UCSD-AML1 (cell line): ENCODE results near the gene COX20.

Experiments
- DNase-seq: peaks from one replicate; lab custom pipeline; 2025; ENCODE audit not compliant: unreplicated experiment; lab: John Stamatoyannopoulos, UW

The COX20 gene

DNA sequence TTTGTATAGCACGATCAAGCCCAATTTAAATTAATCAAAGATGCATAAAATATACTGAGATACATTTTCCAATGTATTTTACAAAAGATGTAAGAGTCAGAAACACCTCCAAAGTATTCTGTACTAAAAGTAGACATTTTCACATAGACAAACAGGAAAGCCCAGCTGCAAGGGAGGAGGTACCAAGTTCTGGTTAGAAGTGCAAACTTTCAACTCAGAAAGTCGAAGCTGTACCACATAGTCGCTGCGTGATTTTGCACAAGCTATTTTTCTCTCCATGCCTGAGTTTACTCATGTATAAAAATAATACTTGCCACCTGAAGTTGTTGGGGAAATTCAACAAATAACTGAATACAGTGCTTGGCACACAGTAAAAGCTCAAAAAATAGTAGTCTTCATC, 34.5 kb downstream of the COX20 start:
- DNase-seq, result no peak

DNA sequence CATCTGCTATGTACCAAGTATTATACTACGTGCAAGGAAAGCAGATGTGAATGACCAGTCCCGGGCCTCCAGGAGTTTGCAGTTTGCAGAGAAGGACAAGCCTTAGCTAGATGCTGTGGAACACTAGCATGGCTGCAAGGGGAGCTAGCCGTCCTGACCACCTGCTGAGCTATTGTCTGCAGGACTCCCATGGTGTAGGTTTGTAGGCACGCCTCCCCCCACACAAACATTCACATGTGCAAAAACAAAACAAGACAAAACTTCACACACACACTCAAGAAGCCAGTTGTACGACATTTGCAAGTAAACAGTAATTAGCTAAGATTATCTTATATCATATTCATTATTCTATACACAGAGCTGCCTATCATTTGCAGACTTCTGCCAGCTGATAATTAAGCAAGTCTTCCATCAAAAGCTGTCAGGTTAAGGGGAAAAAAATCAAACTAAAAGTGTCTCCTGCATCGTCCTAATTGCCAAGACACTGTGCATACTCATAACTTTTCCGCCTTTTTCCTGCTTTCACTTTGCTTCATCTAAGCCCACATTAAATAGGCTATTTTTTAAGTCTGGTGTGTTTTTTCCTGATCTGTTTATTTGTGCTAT, 39.6 kb downstream of the COX20 start:
- DNase-seq, result no peak

DNA sequence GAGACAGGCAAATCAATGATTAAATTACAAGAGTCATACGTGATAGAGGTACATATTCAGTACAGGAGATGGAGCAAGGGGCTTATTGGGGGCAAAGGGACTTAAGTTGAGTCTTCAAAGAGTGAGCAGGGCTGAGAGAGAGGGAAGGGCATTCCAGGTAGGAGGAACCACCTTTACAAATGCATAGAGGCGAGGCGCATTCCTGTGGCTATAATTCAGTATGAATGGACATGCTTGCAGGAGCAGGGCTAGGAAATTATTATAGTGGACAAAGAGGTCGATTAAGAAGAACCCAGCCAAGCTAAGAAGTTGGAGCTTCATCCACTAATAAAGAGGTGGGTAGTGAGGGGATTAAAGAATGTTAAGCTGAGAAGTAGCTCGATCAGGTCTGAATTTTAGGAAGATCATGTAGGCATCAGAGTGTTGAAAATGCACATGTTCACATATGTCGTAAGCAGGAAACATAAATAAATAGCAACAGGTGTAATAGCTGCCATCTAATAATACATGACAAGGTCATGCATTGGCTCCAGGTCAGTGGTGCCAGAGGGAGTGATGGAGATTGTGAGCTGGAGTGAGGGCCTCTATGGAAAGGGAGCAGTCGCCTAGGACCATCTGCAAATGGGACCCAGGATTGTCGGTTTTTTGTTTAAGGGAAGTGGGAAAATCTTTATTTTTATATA, 40.9 kb downstream of the COX20 start:
- no peak for DNase-seq

DNA sequence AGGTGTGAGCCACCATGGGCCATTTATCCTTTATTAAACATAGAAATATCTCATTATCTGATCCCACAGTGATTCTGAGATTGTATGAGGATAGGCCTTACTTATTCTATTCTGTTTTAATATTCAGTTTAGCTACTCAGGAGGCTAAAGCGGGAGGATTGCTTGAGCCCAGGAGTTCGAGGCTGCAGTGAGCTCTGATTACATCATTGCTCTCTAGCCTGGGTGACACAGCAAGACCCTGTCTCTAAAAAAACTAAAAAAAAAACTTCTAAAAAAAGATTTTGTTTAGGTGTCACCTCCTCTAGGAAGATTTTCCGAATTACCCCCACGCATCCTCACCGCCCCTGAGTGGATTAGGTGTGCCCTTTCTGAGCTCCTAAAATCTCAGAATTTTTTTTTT, 43.2 kb downstream of the COX20 start:
- no peak for DNase-seq

DNA sequence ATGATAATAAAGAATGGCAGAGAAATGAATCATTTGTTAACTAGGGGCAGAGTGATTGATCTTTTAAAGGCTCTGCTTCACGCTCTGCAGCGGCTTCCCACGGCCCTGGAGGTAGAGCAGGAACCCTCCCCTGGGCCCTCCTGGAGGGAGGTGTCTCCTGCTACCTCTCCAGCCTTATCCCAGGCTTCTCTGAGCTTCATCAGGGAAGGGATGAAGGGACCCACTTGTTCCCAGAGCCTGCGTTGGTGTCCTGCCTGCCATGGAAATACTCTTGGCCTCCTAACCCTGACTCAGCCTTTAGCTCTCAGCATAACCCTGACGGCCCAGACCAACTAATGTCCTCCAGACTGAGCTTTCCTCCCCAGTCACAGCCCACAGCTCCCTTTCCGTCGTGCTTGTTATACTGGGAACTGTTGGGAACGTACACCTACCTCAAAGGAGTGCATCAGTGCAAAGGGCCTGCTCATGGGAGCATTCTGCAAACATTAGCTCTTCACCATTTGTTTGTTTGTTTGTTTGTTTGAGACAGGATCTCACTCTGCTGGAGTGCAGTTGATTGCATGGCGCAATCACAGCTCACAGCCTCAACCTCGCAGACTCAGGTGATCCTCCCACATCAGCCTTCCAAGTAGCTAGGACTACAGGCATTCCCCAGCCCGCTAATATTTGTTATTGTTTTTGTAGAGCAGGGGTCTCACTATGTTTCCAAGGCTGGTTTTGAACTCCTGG, 46.3 kb downstream of the COX20 start:
- no peak for DNase-seq

DNA sequence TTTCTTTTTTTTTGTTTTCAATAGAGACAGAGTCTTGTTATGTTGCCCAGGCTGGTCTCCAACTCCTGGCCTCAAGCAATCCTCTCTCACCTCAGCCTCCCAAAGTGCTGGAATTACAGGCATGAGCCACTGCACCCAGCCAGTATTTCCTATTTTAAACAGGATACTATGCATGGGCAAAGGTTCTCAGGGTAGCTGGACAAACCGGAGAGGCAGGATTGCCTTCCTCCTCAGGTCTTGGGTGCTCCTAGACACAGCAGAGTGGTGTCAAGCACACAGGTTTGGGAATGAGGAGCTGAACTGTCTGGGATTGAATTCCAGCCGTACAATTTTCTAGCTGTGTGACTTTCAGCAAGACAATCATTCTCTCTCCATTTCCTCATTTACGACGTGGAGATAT, 51.8 kb downstream of the COX20 start:
- DNase-seq, result no peak

DNA sequence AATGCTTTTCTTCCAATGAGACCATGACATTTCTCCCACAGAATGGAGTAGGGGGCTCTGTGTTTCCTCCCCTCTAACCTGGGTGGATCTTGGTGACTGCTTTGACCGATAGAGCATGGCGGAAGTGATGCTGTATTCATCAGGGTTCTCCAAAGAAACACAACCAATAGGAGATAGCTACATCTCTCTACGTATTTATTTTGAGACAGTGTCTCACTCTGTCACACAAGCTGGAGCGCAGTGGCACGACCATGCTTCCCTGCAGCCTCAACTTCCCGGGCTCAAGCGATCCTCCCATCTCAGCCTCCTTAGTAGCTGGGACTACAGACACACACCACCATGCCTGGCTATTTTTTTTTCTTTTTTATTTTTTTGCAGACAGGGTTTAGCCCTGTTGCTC, 58.4 kb downstream of the COX20 start:
- no peak for DNase-seq
